HepG2 (cell line): Measurements from ENCODE around the gene PASD1. TPM values are rescaled to one million over a fixed set of nuclear protein-coding genes. Genes with fewer than 3 reads are reported as not detected.

Source experiments
- ATAC-seq: fragments of 200-7000 bp; cut with Tn5 transposase; 3 replicates; pipeline ENCODE4 v1.9.1; 2020; ENCODE audit warnings: mild to moderate bottlenecking, moderate library complexity
- BruUV-seq: library from RNA; stranded (reverse); fragments of 400-500 nt; replicated peaks from 2 replicates; lab custom pipeline; 2021; lab: Mats Ljungman, UMichigan
- CTCF ChIA-PET: fragments of 300-600 bp; formaldehyde crosslinking; extraction: SDS; loops from one replicate; lab custom pipeline; 2021; ENCODE audit warnings: low total read pairs, inconsistent platforms, low intra/inter-chr PET ratio; lab: Yijun Ruan, JAX
- POLR2A ChIA-PET: fragments of 350-600 bp; sonication (Branson Sonifier 250); formaldehyde crosslinking; loops from one replicate; lab custom pipeline; 2020; ENCODE audit warnings: antibody characterized with exemption, inconsistent platforms; lab: Yijun Ruan, JAX
- DNase-seq: peaks from one replicate; pipeline ENCODE4 v3.0.0-alpha.2; 2015; ENCODE audit warnings: low spot score
- FAIRE-seq: peaks from 3 replicates; lab custom pipeline; 2011; peaks lifted over from hg19 to GRCh38; lab: Jason Lieb, UNC
- H2AFZ ChIP-seq: one replicate; pipeline ENCODE4 v1.6.1; 2011; ENCODE audit warnings: low read length, inconsistent platforms
- H3K27ac ChIP-seq: fragments of 300-600 bp; 3 replicates; pipeline ENCODE4 v1.8.0; 2011; ENCODE audit warnings: mixed run types, mild to moderate bottlenecking, mixed read lengths, low read length, inconsistent platforms; ENCODE audit not compliant: insufficient read depth; ENCODE audit errors: extremely low read length
- H3K27me3 ChIP-seq, 2 experiments: fragments of 200-600 bp in 1 of 2; 2 replicates in 1 of 2; 3 replicates in 1 of 2; pipeline versions ENCODE4 v1.6.0 to v1.8.0; 2011; ENCODE audit warnings: low read length in 2 of 2, mild to moderate bottlenecking in 2 of 2, moderate library complexity in 2 of 2, inconsistent platforms in 1 of 2; ENCODE audit not compliant: insufficient read depth in 2 of 2, control insufficient read depth in 1 of 2
- H3K36me3 ChIP-seq, 2 experiments: fragments of 200-600 bp in 1 of 2; replicated peaks in 1 of 2; 2 replicates in 1 of 2; 3 replicates in 1 of 2; pipeline versions ENCODE4 v1.5.1 to v1.8.0; 2011; ENCODE audit warnings: low read length in 2 of 2, inconsistent platforms in 1 of 2; ENCODE audit not compliant: insufficient read depth in 2 of 2, control insufficient read depth in 1 of 2
- H3K4me1 ChIP-seq: 2 replicates; pipeline ENCODE4 v1.5.1; 2012; ENCODE audit warnings: low read length, inconsistent platforms; ENCODE audit not compliant: insufficient read depth
- H3K4me2 ChIP-seq: 2 replicates; pipeline ENCODE4 v1.6.0; 2011; ENCODE audit warnings: low read depth, low read length, inconsistent platforms
- H3K4me3 ChIP-seq, 3 experiments: fragments of 200-600 bp in 1 of 3; sonication (generic), shearing (Covaris generic) in 1 of 3; replicated peaks in 1 of 3; 2 replicates each; pipeline ENCODE4 v1.5.1; 2011 to 2016; ENCODE audit warnings: low read length in 3 of 3, inconsistent platforms in 2 of 3, low read depth in 2 of 3, mild to moderate bottlenecking in 2 of 3, control low read depth in 1 of 3, mixed read lengths in 1 of 3; ENCODE audit not compliant: insufficient read depth in 1 of 3
- H3K79me2 ChIP-seq: one replicate; pipeline ENCODE4 v1.6.1; 2011; ENCODE audit warnings: low read length, inconsistent platforms; ENCODE audit not compliant: insufficient read depth
- H3K9ac ChIP-seq: 2 replicates; pipeline ENCODE4 v1.6.0; 2011; ENCODE audit warnings: mild to moderate bottlenecking, low read depth, low read length, inconsistent platforms; ENCODE audit not compliant: insufficient read depth
- H3K9me3 ChIP-seq: 2 replicates; pipeline ENCODE4 v1.5.1; 2012; ENCODE audit warnings: mild to moderate bottlenecking, low read length
- H4K20me1 ChIP-seq: 2 replicates; pipeline ENCODE4 v1.6.0; 2011; ENCODE audit warnings: inconsistent platforms, mild to moderate bottlenecking, low read length, moderate library complexity; ENCODE audit not compliant: insufficient read depth
- BCL6 ChIP-seq: IDR thresholded peaks from 2 replicates; pipeline ENCODE4 v1.6.1; 2016; ENCODE audit warnings: missing genetic modification reagents, missing compliant biosample characterization
- GPN1 ChIP-seq: sonication (generic); formaldehyde crosslinking; IDR thresholded peaks from 2 replicates; pipeline ENCODE4 v1.5.1; 2020; ENCODE audit warnings: missing genetic modification reagents, borderline replicate concordance
- IRX3 ChIP-seq: sonication (generic); formaldehyde crosslinking; IDR thresholded peaks from 2 replicates; pipeline ENCODE4 v1.8.1; 2023; ENCODE audit warnings: mild to moderate bottlenecking, low read depth, missing genetic modification reagents, borderline replicate concordance
- RBFOX2 ChIP-seq: fragments of 200-400 bp; formaldehyde crosslinking; IDR thresholded peaks from 2 replicates; pipeline ENCODE4 v1.6.1; 2017; ENCODE audit warnings: low read depth, mild to moderate bottlenecking, low read length
- ZNF709 ChIP-seq: sonication (generic); formaldehyde crosslinking; IDR thresholded peaks from 2 replicates; pipeline ENCODE4 v1.5.0; 2020; ENCODE audit warnings: mild to moderate bottlenecking, missing genetic modification reagents
- WGBS: methylation state at CpG from one replicate; pipeline ENCODE4 v1.1.6; 2017; ENCODE audit warnings: low lambda C conversion rate; 5-methylcytosine and 5-hydroxymethylcytosine counted together
- in situ Hi-C: cut with HindIII; loops from 2 replicates; pipeline ENCODE4 v1.10.0; 2017; ENCODE audit warnings: low pct_unique_long_range_greater_than_20kb; ENCODE audit not compliant: extremely low pct_ligation_motif_present
- intact Hi-C: fragments of 100-400 bp; cut with micrococcal nuclease; formaldehyde crosslinking; loops from one replicate; pipeline ENCODE4 v1.10.0; 2022; ENCODE audit not compliant: unreplicated experiment
- polyA plus RNA-seq, 8 experiments: library from polyadenylated mRNA; depleted of rRNA in 3 of 8; stranded (reverse) in 7 of 8; unstranded in 1 of 8; fragments of >200 nt; fragmentation: Illumina TruSeq in 4 of 8; extraction: Trizol in 4 of 8; gene quantifications; 2 replicates each; pipeline versions ENCODE4 v1.2.1 to v1.2.3, GENCODE V29; 2011 to 2016; ENCODE audit warnings: low read depth in 4 of 8, missing spikeins in 1 of 8, mixed read lengths in 1 of 8; ENCODE audit not compliant: insufficient read depth in 1 of 8
- total RNA-seq, 5 experiments: library from RNA; depleted of rRNA; stranded (reverse); fragments of >200 nt; fragmentation: Illumina TruSeq; extraction: Trizol; gene quantifications; 2 replicates each; pipeline ENCODE4 v1.2.3, GENCODE V29; 2016; ENCODE audit warnings: low read depth in 1 of 5
- TF ChIP-seq, protein P1 (sequence below): IDR thresholded peaks from 2 replicates; pipeline ENCODE4 v1.6.1; 2016; ENCODE audit warnings: missing compliant biosample characterization, missing genetic modification reagents, borderline replicate concordance
- TF ChIP-seq, protein P2 (sequence below): sonication (generic); formaldehyde crosslinking; IDR thresholded peaks from 2 replicates; pipeline ENCODE4 v1.4.0; 2020; ENCODE audit warnings: missing genetic modification reagents

PASD1 gene
- total and polyA plus RNA-seq, 2 of the 13 experiments (the other 11 are each of a cell fraction or from before 2014, with no cell fraction given): not detected

DNA sequence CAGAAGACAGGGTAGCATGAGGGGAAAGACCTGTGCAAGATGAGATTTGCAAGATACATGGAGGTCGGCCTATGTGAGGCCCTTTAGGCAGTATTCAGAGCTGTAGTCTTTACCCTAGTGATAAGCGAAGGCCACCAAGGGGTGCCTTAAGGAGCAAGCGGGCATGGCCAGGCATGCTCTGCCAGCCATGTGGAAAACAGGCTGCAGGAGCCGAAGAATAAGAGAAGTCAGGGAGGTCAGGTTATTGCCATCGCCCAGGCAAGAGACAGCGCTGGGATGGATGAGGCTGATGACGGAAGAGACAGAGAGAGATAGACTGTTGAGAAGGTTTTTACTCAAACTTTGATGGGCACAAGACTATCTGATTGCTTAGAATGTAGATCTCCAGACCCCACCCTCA, 145.3 kb downstream of the PASD1 start (continued):
- no peak for TF ChIP-seq RBFOX2
- TF ChIP-seq, protein P1, sequence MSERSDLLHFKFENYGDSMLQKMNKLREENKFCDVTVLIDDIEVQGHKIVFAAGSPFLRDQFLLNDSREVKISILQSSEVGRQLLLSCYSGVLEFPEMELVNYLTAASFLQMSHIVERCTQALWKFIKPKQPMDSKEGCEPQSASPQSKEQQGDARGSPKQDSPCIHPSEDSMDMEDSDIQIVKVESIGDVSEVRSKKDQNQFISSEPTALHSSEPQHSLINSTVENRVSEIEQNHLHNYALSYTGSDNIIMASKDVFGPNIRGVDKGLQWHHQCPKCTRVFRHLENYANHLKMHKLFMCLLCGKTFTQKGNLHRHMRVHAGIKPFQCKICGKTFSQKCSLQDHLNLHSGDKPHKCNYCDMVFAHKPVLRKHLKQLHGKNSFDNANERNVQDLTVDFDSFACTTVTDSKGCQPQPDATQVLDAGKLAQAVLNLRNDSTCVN (CRISPR knock-in tag): no peak
- TF ChIP-seq, protein P2, sequence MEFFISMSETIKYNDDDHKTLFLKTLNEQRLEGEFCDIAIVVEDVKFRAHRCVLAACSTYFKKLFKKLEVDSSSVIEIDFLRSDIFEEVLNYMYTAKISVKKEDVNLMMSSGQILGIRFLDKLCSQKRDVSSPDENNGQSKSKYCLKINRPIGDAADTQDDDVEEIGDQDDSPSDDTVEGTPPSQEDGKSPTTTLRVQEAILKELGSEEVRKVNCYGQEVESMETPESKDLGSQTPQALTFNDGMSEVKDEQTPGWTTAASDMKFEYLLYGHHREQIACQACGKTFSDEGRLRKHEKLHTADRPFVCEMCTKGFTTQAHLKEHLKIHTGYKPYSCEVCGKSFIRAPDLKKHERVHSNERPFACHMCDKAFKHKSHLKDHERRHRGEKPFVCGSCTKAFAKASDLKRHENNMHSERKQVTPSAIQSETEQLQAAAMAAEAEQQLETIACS (CRISPR knock-in tag): no peak
- TF ChIP-seq, all 625 proteins: peak for 0

DNA sequence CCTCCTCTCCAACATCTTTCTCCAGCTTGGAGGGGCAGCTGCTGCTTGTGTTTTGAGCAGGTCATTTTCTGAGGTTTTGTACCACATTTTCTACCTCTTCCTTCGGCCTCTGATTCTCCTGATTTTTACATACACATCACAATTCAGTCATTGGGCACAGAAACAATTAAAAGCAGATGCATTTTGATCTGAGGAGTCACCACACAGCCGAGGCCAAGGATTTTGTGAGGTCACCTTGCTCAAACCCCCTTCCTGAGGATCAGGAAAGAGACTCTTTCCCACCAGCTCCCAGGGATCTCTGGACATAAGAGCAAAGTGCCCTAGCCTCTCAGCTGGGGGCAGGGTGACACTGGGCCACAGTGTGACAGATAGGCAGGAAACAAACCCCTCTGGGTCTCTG, 147.0 kb downstream of the PASD1 start:
- WGBS: 0% methylated on average over 2 of the region's 2 CpGs
- H2AFZ ChIP-seq: no peak overlapping the region

More for the DNA sequence above, 147.0 kb downstream of the PASD1 start:
- Histone ChIP-seq H3K4me2 (no peak overlapping the region), H3K36me3 (no peaks in the 10 kb centered on the region), H3K9ac (no peak overlapping the region), H4K20me1 (no peaks in the 10 kb centered on the region), H3K27ac (no peak overlapping the region), H3K79me2 (no peaks in the 10 kb centered on the region), H3K4me3 (no peak overlapping the region), H3K27me3 (no peaks in the 10 kb centered on the region; a peak in 1 of 5 replicates), H3K4me1 (no peaks in the 10 kb centered on the region), H3K9me3 (no peaks in the 10 kb centered on the region)
- ChIA-PET POLR2A (no interaction called here), CTCF (no interaction called here)
- in situ Hi-C loops: no loop called here
- DNase-seq: no peak
- FAIRE-seq: no peak
- no TSS peak for BruUV-seq
- TF ChIP-seq GPN1 (no peak), ZNF709 (no peak), BCL6 (CRISPR knock-in tag) (no peak), IRX3 (CRISPR knock-in tag) (no peak)
- intact Hi-C loops: no loop called here
- no peak for ATAC-seq
